ENCODE results near the gene FSTL4.
"Not testable (repeated sequence)": the region's sequence is repeated elsewhere in the genome, so short reads cannot be mapped to it uniquely, and the experiment has no call there.

Gene FSTL4

GRCh38 chr5:133222521-133222920, 389.8 kb downstream of the FSTL4 start:
- ATAC-seq (no peak), DNase-seq (no peak)

DNA sequence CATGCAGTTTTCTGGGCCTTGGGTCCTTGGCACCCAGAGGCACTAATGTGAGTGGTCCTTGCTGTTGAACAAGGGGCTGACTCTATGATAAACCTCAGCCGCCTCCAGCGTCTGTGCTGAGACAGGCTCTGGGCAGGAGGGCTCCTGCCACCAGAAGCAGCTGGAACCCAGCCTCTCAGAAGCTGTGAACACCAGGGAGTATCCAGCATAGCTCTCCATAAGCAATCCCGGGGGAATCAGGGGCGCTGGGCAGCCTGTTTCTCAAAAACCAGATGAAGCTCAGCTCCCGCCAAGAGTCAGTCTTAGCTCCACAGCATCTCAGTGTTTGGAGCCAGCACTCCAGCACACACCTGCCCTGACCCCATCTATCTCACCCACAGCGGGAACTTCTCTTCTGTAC, 390.3 kb downstream of the FSTL4 start:
- DNase-seq (no peak), ATAC-seq (no peak)

DNA sequence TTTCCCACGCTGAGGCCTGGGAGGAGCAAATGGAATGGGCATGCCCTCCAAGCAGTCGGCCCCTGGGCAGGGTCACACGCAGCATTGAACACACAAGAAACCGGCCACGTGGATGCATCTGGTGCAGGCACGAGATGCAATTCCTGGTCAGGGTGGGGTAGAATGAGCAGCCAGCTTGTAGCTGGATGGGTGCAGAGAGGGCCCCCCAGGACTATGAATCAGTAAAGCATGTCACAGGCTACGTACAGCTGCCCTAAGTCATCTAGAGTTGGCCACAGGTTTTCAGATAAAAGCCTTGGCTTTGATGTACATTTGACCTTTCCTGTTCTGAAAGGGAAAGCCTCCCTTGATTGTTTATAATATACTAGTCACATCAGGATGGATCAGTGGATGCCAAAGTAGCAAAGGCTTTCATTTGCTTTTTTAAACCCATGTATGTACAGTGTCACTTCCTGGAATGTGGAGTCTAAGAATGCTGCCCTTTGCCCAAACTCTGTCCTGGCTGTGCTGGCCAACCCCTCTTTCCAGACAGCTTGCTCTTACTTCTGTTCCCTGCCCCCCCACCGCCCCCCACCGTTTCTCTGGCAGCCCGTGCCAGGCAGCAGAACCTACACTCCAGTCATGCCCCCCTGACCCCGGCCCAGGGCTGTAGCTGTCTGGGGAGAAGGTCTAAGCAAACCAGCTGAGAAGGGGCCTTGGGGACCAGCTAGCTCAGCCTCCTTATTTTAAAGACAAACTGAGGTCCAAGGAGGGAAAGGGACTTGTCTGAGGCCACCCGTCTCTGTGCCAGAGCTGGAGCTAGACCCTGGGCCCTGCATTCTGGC, 391.3 kb downstream of the FSTL4 start:
- no peak for DNase-seq
- no peak for ATAC-seq

DNA sequence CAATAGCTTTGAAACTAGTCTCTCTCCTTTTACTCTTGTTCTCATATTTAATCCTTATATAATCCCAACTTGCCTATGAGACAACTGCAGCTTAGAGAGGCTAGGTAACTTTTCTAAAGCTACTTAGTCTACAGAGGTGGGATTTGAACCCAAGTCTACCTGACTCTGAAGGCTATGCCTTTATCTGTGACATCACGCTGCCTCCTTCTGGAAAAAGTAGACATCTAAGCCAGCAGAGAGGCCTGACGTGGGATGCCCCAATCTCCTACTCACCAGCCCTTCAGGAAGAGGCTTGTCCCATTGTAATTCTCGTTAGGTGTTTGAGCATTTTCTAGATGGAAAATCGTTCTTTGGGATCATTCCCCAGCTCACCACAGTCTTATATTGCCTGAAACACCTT, 393.0 kb downstream of the FSTL4 start:
- ATAC-seq (no peak), DNase-seq (no peak)

GRCh38 chr5:133216138-133216537, 396.2 kb downstream of the FSTL4 start:
- ATAC-seq, DNase-seq: not testable (repeated sequence)

GRCh38 chr5:133214153-133214820, 398.1 kb downstream of the FSTL4 start:
- ATAC-seq (no peak), DNase-seq (no peak)

DNA sequence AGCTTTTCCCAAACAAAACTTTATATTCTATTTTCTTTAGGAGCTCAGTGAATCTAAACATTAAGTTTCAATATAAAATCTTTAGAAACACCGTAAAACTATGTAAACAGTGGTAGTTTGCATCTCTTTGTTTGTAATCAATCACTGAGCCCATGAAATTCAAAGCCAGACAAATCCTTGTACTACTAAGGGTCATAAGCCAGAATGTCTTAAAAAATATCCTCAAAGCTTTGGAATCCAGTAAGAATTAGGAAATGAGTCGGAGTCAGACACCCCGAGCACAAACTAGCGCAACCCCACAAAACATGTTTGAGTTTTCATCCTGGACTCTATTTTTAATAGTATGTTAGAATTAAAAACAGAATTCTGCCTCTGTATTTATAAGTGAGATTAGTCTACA, 406.7 kb downstream of the FSTL4 start:
- DNase-seq = no peak

GRCh38 chr5:133205204-133205603, 407.1 kb downstream of the FSTL4 start:
- ATAC-seq = no peak
- no peak for DNase-seq

More for the DNA sequence above, 406.7 kb downstream of the FSTL4 start:
- no peak for ATAC-seq

DNA sequence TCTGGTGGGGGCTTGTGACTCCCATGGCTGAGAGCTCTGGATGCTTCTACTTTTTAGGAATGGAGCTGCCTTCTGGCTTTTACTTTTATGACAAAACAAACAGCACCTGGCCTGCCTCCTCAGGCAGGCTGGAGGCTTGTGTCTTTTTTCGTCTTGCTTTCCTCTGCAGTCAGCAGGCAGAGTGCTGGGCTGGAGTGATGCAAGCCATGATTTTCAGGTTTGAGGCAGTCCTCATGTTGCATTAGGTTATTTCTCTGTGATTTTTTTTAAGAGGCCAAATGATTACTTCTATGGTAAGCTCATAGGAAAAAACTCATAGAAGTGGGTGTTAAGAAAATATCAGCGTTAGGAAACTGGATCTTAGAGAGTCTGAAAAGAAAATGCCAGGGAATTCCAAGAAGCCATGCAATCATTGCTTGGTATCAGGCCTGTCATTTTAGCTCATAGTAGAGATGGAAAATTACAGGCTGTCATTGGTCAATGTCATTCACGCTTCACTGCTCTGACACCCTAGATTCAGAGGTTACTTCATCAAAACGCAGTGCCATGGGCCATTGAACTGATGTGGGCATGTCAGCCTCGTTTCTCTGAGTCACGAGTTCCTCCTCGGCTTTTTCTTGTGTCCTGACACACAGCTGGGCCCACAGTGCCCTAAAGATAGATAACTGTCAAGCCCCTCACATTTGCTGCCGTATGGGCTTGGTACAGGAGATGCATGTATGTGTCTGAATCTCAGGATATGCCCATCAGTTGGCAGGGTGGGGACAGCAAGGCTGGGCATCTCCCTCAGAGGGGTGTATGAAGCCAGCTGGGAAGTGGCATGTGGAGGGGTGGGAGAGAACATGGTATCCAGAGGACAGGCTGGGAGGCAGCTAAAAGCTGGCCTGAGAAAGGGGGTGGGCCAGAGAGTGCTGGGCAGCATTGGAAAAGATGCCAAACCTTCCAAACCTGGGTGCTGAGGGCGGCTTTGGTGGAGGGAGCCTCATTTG, 408.7 kb downstream of the FSTL4 start:
- DNase-seq (no peak), ATAC-seq (no peak)

DNA sequence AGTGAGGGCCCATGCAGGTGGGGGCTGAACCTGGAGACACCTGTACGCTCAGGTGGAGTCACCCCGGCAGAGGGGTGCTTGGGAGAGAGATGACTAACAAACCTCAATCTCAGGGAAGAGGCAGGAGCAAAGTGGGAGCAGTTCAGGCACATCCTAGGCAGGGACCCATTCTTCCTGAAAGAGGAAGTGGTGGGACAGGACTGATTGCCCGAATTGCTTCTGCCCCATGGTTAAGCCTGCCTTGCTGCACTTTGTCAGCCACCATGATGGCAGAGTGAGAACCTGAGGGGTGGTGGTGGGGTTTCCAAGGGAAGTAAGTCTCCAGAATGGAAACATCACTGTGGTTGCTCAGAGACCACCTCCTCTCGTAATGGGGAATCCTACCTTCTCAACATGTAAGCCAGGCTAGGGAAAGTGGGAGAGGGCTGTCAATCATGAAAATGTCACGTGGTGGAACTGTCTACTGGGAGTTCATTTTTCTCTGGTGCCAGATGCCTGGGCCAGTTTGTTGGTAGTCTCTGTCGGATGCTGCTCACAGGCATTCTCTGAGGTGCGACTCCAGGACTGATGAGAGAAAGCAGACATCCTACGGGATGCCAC, 410.2 kb downstream of the FSTL4 start:
- DNase-seq = no peak
- no peak for ATAC-seq

DNA sequence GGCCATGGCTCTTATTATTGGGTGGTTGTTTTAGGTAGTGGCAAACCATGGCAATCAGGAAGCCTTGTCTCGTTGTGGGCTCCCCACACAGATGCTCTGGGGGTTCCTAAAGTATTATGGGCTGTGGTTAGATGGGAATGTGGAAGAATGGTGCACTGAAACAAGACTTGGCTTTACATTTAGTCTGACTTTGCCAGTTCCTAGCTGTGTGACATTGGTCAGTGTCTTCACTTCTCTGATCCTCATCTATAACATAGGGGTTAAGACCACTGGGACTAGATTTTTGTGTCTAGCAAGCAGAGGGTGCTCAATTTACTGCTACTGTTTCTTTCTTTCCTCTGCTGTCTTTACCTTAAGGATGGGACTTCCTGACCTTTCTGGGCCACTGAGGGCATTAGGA, 411.0 kb downstream of the FSTL4 start:
- no peak for DNase-seq
- no peak for ATAC-seq

DNA sequence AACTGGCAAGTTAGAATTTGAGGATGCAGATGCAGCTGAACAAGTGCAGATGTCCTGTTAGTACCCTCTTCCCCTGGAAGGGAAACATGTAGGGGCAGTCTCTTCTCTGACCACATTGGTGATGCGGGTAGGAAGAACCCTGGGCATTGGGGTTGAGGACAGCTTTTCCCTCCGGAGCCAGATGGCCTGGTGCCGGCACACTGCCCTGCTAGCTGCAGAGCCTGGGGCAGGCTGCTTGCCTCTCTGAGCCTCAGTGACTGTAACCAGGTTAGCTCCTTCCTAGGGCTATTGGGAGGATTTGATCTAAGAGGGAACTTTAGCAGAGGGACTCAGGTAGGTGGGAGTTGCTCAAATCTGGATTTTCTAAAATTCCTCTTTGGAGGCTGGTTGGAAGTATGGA, 412.1 kb downstream of the FSTL4 start:
- DNase-seq (no peak), ATAC-seq (no peak)

DNA sequence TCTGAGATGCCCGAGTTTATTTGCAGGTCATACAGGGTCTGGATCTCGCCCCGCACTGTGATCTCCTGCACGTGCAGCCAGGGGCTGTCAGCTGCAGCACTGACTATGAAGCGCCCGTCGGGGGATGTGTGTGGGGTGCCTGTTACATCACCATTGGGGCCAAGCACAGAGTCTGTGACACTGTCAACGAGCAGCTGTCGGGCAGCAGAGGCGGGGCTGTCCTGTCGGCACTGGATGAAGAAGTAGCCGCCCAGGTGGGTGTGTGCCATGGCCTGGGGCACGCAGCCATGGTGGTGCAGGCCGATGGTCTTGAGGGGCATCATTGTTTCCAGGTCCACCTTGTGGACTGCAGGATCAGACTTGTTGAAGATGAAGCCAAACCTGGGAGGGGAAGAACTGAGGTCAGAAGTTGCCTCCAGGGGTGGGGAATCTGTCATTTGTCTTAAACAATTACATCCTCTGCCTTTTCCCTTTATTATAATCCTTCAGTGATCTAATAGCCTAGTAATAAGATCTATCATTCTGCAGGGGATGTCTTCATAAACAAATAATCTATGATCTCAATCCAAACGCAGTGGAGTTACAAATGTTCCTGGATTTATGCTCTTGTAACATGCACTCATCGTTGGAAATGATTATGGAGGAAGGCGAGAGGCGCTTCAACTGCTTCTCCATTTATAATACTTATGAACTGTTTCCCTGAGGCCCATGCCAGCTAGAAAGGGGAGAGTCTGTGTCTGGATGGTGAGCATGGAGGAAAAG, 412.7 kb downstream of the FSTL4 start:
- ATAC-seq (no peak), DNase-seq (no peak)

DNA sequence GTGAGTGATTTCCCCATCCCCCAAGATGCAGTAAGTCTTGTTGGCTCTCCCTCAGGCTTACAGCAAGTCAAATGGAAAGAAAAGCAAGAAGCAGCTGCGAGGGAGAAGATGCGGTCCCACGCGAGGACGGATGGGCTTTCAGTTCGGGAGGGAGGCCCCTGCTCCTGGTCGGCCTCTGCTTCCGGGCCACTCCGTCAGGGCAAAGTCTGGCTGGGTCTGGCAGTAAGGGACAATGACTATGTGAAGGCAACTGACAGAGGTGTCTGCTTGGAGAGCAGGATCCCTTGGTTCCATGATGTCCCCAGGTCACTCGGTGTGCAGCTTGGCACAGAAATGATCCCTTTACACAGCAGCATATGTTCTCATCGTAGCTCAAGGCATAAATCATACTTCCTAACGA, 413.8 kb downstream of the FSTL4 start:
- no peak for ATAC-seq
- DNase-seq = no peak

- no peak for ATAC-seq
- DNase-seq = no peak
Measured at GRCh38 chr5:133196441-133197085, 415.8 kb downstream of the FSTL4 start.

DNA sequence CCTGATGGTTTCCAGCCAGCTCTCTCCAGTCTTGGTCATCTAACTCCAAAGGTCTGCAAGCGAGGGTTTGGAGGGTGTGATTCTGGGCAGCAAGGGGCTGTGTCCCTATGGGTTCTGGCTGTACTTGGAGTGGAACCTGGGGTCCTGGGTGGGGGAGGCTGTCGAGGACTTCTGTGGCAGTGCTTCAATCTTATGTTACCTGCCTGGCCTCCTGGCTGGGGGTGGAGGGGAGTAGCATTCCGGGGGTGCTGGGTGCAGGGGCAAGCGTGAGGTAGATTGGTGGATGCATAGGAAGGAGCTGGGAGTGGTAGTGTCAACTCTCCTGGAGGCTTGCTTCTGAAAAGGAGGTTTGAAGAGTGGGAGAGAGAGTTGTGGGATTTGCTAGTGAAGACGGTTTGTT, 417.1 kb downstream of the FSTL4 start:
- DNase-seq (no peak), ATAC-seq (no peak)

DNA sequence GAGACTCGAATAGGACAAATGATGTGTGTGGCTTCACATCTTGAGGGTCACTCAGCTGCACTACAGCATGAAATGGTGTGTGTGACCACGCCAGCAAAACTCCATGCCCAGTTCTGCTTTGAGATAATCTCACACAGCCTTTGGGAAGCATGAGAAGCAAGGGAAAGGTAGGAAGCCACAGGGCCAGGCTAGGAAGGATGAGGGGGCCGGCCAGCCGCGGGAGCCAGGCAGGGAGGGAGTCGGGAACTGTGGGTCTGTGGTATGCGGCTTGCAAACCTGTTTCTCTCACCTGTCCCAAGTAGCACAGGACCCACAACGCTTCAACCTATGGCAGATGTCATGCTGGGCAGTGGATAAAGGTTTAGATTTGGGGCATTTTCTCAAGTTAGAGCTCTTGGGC, 418.5 kb downstream of the FSTL4 start:
- DNase-seq (no peak), ATAC-seq (no peak)

GRCh38 chr5:133192716-133193115, 419.6 kb downstream of the FSTL4 start:
- DNase-seq = no peak
- no peak for ATAC-seq

- no peak for DNase-seq
- no peak for ATAC-seq
Measured at GRCh38 chr5:133189881-133190280, 422.5 kb downstream of the FSTL4 start.

GRCh38 chr5:133179405-133179804, 432.9 kb downstream of the FSTL4 start:
- DNase-seq = no peak
- ATAC-seq = no peak

Measured in stimulated activated naive CD8-positive, alpha-beta T cell treated with anti-CD3 and anti-CD28 coated beads, Interleukin-15, Interleukin-2, amounts not matched to agents 100 U/mL and 50 U/mL, for 24 hours (primary cell).